OCI-M2 (cell line): ENCODE results near the gene SERGEF.

ENCODE experiments used
- DNase-seq: peaks from one replicate; lab custom pipeline; 2025; ENCODE audit not compliant: unreplicated experiment; lab: John Stamatoyannopoulos, UW

Gene SERGEF

GRCh38 chr11:17865765-17866428 is 146.9 kb downstream of the SERGEF start:
- no peak for DNase-seq

- DNase-seq, result no peak
Measured at GRCh38 chr11:17864478-17864941, 148.3 kb downstream of the SERGEF start.

DNA sequence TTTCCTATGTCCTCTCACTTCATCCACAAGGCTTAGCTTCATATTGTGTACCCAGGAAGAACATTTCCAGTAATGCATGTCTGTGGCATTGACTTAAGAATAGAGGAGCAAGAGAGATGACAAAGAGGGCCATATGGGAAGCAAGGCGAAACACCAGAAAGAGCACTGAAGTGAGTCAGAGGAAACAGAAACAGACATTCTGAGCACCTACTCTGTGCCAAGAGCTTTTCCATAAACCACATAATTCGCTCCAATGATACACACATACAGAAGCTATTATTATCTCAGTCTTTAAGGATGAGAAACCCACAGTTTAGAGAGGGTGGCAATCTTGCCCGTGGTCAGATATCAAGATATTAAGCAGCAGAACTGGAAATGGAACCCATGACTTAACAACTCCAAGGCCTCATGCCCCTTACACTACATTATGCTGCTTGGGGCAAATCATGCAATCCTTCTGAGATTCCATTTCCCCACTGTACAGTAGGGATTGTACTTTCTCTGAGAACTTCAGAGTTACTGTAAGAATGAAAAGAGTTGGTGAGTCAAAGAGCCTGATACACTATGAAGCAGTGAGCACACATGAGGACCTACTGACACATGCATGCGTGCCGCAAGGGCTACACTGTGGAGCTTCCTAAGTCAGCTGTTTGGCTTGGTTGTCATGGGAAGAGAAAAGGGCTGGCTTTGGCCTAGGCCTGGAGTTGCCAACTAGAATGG is 151.7 kb downstream of the SERGEF start:
- DNase-seq, result no peak

GRCh38 chr11:17859552-17859951 is 153.3 kb downstream of the SERGEF start:
- DNase-seq, result no peak

DNA sequence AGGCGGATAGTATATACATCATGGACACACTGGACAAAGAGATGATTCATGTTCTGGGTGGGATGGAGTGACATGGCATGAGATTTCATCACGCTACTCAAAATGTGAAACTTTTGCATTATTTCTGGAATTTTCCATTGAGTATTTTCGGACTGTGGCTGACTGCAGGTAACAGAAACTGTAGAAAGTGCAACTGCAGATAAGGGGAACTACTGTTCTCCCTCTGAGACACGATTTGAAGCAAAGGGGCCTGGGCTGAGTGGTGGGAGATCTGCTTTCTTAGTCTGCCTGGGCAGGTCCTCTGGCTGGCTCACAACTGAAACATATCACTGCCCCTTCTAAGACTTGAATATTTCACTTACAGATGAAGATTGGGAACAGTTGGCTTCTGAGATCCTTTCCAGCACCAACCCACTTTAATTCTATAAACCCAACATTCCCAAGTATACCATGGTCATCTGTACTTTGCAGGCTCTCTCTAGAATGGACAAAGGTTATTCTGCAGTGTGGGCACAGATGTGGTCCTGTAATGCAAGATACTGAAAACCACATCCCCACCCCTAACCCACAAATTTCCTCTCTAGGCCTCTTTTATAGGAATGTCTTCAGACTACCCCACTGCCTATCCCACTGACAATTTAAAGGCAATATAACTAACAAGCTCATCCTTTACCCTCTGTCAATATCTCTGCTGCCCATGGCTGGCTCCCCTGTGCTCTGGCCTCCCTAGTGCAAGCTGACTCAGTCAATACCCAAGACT is 157.1 kb downstream of the SERGEF start:
- peak; percentile 31 for DNase-seq

- no peak for DNase-seq
Measured at GRCh38 chr11:17853280-17853679, 159.6 kb downstream of the SERGEF start.

DNA sequence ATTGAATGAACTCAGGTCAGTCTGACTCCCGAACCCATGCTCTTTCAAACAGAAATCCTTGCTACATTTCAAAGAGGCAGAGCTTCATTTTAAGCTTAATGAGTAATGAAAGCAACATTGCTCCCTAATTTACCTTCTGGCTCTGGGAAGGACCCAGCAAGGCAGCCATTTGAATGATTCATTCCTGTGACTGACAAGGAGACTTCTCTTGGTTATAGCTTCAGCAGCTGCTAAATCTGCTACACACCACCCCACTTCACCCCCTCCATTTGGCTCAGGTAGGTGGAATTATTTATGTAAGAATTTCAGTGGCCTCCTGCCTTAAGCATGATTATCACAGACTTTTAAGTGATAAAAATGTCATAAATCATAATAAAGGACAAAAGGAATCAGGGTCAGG is 160.6 kb downstream of the SERGEF start:
- no peak for DNase-seq

GRCh38 chr11:17851697-17852096 is 161.2 kb downstream of the SERGEF start:
- DNase-seq, result no peak

DNA sequence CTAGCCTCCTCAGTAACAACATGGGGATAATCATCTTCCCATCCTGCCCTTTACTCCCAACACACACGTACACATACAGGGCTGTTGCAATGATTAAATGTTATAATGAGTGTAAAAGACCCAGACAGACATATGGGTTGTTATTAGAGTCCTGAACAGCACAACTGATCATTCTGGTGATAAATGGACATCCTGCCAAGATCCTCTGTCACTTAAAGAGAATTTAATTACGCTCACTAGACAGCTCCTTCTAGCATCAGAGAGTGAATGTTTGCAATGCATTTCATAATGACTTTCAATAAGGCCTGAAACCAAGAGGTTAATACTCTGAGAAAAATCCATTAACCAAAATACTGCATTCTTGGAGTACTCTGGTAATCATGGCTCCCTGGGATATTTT is 162.5 kb downstream of the SERGEF start:
- no peak for DNase-seq

DNA sequence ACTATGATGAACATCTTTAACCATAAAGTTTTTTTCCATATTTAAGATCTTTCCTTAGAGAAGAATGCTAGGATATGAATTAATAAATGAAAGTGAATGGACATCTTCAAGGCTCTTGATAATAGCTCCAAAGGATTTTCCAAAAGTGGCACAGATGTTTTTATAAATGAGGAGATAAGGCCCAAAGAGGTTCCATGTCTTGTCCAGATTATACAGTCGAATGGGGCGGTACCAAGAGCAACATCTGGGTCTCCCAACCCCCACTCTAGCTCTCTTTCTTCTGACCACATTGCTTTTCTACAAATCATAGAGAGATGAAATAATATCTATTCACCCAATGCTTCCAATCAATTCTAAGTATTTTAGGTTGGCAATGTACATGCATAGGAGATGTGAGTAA is 164.1 kb downstream of the SERGEF start:
- DNase-seq, result no peak

- DNase-seq, result no peak
Measured at GRCh38 chr11:17846852-17847453, 165.9 kb downstream of the SERGEF start.

DNA sequence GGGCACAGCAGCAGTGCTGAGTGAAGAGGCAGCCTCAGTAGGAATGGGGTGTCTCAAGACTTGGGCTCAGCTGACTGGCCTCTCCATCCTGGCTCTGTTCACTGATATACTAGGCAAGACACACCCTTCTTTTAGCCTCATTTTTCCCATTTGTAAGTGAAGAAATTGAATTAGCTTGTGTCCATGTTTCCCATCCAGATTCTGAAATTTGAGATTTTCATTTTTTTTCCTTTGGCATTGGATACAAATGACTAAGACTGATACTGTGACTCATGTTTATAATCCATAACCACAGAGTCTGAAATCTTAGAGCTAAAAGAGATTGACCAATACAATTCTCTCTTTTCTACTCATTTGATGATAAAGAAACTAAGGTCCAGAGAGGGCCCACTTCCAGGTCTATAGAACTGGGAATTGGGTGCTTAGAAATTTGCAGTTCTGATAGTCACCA is 167.4 kb downstream of the SERGEF start:
- DNase-seq, result no peak

DNA sequence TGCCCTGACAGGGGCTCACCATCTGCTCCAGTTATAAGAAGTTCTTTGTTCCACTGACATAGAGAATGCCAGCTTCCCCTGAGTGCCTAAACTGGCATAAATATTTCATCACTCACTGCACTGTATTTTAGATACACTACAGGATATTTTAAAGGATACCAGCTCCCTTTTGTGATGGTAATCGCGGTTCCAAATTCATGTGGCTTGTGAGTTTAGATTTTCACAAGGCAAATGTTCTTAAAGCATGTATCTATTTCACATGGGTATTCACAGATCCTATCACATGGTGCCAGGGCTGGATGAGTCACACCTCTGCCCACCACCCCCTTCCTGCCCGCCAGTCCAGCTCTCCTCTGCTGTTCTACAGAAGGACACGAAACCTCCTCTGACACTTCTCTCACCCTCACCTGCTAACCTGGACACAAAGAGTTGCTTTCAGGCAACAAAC is 172.7 kb downstream of the SERGEF start:
- no peak for DNase-seq

GRCh38 chr11:17839450-17839849 is 173.4 kb downstream of the SERGEF start:
- no peak for DNase-seq

- DNase-seq, result no peak
Measured at GRCh38 chr11:17838102-17838501, 174.7 kb downstream of the SERGEF start.

GRCh38 chr11:17831883-17832282 is 181.0 kb downstream of the SERGEF start:
- no peak for DNase-seq

DNA sequence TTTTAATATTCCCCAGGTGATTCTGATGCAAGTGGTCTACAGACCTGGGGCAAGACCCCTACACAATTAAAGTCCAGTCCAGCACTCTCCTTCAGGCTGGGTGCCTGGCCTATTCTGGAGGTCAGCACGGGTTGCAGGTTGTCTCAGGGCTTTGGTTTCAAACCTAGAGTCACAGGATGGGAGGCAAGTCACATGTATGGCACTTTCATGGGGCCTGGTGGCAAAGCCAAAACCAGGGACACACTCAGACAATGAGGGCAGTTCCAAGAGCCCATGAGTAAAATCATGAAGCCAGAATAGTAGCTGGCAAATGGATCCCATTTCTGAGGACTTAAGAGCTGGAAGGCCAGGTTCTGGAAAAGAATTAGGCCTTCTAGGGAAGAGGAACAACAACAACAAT is 181.6 kb downstream of the SERGEF start:
- no peak for DNase-seq

GRCh38 chr11:17828311-17828751 is 184.5 kb downstream of the SERGEF start:
- DNase-seq, result no peak

GRCh38 chr11:17827006-17827405 is 185.8 kb downstream of the SERGEF start:
- no peak for DNase-seq

GRCh38 chr11:17822401-17822781 is 190.5 kb downstream of the SERGEF start:
- no peak for DNase-seq

DNA sequence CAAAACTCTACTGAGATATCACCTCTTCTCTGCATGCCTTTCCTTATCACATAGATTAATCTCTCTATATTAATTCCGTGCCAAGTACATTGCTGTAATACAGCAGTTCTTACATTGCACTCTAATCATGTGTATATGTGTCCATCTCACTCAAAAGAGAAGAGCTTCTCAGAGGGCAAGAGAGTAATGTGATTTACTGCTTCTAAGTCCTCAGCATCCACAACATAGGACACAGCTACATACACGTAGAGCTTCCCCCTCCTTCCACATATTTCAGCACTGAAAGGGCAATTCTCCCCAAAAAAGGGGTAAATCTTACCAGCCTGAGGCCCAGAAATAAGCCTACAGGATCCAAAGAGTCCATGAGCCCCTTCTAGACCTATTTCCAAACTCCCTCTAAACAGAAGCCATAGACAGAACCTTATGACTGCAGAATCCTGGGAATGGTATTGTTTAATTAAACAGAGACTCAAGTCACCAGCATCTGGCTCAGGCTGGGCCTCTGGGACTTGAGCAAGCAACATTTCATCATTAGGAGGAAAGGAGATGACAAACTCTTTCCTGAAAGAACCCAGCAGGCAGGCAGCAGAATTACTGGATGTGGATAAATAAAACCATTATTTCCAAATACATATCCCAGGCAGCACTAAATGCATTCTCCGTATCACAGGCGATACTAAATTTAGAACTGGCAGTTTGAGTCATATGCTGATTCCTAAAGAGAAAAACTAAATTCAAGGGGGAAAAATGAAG is 191.0 kb downstream of the SERGEF start:
- DNase-seq, result no peak
